NCI-H2227 treated with DMSO at 0.1 percent for 48 hours (cell line): ENCODE results near the gene ZNF263.
"Not testable (repeated sequence)": the region's sequence is repeated elsewhere in the genome, so short reads cannot be mapped to it uniquely, and the experiment has no call there.

Source experiments
- DNase-seq: peaks from one replicate; lab custom pipeline; 2025; lab: John Stamatoyannopoulos, UW

ZNF263 gene

DNA sequence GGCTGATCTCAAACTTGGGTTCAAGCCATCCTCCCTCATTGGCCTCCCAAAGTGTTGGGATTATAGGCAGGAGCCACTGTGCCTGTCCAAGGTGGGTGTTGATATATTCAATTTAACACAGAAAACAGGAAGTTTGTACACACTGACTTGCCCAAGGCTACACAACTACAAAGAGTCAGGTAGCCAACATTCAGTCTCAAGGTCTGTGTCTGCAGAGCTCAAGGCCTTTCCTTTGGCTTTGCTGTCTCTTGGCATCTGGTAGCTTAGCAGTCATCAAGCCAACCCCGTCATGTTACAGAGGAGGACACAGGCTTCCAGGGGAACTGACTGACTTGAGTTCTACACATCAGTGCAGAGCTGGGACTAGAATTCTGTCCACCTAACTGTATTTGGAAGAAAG is 15.0 kb upstream of the ZNF263 start:
- DNase-seq: no peak

DNA sequence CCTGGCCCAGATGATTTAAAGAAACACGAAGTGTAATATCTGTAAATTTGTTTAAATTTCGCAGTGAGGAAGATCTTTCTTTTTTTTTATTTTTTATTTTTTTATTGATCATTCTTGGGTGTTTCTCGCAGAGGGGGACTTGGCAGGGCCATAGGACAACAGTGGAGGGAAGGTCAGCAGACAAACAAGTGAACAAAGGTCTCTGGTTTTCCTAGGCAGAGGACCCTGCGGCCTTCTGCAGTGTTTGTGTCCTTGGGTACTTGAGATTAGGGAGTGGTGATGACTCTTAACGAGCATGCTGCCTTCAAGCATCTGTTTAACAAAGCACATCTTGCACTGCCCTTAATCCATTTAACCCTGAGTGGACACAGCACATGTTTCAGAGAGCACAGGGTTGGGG is 12.6 kb upstream of the ZNF263 start:
- DNase-seq: not testable (repeated sequence)

DNA sequence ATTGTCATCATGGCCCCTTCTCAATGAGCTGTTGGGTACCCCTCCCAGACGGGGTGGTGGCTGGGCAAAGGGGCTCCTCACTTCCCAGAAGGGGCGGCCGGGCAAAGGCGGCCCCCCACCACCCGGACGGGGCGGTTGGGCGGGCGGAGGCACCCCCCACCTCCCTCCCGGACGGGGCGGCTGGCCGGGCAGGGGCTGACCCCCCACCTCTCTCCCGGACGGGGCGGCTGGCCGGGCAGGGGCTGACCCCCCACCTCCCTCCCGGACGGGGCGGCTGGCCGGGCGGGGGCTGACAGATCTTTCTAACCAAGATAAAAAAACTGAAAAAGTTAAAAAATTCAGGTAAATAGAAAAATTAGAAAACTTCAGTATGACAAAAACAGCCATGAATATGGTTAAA is 12.0 kb upstream of the ZNF263 start:
- DNase-seq: not testable (repeated sequence)

DNA sequence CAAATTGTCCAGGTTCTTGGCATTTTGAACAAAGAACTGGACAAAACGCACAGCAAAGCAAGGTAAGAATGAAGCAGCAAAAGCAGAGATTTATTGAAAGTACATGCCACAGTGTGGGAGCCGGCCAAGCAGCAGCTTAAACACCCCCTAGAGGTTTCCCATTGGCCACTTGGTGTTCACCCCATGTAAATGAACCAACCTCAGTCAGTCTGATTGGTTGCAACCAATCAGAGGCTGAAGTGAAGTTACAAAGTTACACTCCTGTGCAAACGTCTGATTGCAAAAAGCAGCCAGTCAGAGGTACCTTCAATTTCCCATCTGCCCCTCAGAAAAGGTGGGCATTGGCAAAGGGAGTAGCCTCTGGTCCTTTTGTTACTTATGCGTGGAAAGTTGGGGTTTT is 8.8 kb upstream of the ZNF263 start:
- peak; percentile 67 for DNase-seq

DNA sequence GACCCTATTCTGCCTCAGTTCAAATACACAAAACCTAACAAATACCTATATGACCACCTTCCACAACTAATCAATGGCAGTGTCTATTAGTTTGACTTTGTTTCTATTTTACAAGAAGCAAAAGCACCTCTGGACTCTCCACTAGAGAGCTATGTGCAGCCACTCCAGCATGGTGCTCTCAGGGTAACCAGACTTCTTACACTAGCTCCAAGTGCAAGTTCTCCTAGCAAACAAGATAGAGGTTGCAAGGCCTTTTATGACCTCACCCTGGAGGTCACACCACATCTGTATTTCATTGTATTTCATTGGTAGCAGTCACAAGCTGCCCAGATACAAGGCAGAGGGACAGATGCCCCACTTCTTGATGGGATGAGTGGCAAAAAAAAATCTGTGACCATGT is 8.3 kb upstream of the ZNF263 start:
- no peak for DNase-seq

DNA sequence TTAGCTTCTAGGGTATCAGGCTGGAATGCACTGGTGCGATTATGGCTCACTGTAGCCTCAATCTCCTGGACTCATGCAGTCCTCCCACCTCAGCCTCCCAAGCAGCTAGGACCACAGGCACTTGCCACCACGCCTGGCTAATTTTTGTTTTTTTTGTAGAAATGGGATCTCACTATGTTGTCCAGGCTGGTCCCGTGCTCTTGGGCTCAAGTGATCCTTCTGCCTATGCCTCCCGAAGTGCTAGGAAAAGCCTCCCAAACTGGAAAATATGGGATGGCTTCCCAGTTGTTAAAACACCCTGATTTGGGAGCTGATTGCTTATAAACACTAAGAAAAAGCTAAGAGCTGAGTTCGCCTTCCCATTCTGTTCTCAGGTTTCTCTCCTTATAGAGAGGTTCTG is 6.6 kb upstream of the ZNF263 start:
- DNase-seq: no peak

DNA sequence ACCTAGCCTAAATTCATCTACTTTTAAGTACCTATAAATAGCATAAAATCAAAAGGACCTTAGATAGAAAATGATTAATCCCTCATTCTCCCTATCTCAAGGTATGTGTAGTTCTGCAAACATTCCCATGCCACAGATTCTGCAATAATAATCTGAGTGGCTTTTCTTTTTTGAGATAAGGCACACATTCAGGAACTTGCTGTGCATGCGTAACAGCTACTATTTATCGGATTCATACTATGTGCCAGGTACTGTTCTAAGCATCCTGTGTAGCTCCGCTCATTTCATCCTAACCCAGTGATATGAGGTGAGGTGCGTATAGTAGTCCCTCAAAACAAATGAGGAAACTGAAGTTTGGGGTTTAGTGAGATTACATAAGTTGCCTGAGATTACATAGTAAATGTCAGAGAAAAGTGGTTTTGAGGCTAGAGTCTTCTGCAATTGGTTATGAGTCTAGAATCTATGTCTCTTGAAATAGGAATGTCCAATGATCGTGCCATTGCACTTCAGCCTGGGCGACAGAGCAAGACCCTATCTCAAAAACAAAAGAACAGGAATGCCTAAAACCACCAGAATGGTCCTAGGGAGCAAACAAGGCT is 2.0 kb upstream of the ZNF263 start:
- DNase-seq: no peak

DNA sequence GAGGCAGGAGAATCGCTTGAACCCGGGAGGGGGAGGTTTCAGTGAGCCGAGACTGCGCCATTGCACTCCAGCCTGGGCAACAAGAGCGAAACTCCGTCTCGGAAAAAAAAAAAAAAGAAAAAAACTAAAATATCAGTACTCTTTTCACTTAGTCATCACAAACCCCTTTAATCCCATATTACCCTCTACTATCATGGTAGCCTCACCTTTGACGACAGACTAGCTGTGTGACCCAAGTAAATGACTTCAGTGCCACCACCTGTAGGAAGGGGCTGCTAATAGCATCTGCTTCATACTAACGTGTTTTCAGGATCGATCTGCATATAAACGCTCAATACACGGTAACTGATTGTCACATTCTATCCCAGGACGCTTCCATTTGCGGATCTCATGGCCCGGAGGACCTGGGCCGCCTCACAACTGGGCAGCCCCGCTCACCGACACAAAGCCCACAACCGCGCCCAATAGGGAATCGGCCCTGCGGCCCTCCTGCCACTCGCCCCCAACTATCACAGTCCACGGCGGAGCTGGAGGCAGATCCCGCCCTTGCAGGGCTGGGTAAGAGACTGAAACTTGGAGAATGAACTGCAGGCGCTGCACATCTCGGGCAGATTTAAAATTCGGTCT is 1.1 kb upstream of the ZNF263 start:
- peak; percentile 95 for DNase-seq

DNA sequence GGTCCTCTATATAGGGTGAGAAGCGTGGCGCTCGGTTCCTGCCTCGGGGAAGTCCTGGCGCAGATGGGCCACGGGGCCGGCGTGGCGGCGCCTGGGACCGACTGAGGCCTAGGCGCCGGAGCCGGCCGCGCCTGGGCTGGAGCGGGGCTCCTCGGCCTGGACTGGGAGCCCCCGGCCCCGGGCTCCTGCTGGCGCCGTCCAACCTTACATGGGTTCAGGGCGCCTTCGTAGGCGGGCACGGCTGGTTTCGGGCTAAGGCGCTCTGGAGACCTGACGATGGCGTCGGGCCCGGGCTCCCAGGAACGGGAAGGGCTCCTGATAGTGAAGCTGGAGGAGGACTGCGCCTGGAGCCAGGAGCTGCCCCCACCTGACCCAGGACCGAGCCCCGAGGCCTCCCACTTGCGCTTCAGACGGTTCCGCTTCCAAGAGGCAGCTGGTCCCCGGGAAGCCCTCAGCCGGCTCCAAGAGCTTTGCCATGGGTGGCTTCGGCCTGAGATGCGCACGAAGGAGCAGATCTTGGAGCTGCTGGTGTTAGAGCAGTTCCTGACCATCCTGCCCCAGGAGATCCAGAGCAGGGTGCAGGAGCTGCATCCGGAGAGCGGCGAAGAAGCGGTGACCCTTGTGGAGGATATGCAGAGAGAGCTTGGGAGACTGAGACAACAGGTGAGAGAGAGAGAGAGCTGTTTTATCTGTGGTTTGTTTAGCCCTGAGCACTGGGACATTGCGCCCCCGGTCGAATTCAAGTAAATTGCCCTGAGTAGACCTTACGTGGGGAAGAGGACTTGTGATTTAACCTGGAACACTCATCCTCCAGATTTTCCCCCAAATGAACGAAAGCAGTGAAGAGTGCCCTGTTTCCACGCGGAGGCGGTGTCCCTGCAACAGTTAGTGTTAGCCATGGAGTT is 504 bp downstream of the ZNF263 start:
- DNase-seq: no peak

DNA sequence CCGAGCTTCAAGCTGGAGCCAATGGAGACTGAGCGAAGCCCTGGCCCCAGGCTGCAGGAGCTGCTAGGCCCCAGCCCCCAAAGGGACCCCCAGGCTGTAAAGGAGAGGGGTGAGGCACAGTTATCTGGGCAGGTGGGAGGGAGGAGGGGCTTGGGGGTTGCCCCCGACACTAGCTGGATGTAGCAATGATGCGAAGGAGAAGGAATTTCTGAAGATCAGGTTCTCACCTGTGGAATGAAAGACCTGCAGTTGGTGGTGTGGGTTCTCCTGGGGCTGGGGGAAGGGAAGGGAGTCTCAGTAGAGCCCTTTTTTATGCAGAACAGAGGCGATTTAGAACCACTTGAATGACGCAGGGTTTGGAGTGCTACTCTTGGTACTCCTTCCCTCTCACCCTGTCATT is 1.8 kb downstream of the ZNF263 start:
- no peak for DNase-seq

DNA sequence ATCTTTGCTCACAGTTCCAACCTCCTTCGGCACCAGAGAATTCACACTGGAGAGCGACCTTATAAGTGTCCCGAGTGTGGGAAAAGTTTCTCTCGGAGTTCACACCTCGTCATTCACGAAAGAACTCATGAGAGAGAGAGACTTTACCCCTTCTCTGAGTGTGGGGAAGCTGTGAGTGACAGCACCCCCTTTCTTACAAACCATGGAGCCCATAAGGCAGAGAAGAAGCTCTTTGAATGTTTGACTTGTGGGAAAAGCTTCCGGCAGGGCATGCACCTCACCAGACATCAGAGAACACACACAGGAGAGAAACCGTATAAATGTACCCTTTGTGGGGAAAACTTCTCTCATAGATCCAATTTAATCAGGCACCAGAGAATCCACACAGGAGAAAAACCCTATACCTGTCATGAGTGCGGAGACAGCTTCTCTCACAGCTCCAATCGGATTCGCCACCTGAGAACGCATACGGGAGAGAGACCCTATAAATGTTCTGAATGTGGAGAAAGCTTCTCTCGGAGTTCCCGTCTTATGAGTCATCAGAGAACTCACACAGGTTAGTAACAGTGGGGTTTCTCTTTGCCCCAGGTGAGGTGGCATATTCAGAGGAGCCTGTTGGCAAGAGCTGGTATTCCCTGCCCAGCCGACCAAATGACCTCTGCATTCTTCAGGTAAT is 6.8 kb downstream of the ZNF263 start:
- no peak for DNase-seq

DNA sequence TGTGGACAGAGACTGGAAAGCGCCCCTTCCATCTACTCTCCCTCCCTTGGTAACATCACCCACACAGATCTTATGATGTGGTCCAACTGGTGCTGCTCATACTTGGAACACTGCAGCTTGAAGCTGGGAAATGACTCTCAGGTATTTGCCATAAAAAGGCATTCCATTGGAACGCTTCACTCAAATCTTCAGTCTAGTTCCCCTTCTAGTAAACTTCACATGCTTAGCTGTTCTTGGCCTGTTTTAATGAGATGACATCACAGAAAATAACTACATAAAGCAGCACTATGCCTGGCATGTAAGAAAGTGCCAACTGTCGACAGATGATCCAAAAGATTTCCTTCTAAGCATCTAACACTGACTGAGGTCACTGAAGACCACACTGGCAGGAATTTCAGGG is 9.3 kb downstream of the ZNF263 start:
- no peak for DNase-seq

DNA sequence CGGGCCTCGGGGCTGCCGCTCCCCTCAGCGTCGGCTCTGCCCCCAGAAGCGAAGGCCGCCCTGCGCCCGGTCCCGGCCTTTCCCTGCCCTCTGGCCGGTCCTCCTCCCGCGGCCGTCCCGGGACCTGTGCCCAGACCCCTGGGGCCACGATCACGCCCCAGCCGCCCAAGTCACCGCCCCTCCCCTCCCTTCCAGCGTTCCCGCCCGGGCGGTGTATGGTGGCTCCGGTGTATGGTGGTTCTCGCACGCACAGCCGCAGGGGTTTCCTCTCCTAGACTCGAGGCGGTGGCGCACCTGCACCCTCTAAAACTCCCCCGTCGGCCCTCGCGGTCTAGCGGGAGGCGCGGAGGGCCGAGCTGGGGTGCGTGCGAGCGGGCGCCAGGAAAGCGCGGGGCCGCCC is 11.9 kb downstream of the ZNF263 start:
- no peak for DNase-seq

DNA sequence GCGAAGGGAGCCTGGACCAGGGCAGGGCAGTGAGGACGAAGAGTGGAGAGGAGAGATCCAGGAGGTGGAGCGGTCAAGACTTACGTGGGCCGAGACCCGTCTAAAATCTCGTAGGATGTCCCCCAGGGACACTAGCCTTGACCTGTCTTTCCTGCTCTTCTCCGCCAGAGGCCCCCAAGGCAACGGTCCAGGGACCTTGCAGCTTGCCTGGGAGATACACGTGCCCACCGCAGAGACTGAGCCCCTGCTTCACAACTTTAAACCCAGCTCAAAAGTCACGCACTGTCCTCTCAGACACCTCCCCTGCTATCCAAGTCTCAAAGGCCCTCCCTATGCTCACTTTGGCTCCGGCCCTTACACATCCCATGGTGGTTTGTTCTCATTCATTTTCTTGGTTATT is 12.5 kb downstream of the ZNF263 start:
- DNase-seq: no peak

DNA sequence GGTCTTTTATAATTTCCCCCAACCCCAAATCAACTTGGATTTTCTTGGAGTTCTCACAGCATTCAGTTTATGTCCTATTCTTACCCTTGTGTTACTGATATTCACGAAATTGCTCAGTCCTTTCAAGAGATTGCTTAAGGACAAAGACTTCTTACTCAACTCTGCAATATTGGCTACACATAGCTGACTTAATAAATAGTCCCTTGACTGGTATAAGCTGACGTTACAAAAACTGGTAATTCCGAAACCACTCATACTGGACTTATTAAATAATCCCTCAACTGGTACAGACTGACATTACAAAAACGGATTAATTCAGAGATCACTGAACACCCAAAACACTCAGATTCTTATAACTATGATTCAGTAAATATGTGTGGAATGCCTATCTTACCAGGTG is 21.1 kb downstream of the ZNF263 start:
- DNase-seq: no peak

DNA sequence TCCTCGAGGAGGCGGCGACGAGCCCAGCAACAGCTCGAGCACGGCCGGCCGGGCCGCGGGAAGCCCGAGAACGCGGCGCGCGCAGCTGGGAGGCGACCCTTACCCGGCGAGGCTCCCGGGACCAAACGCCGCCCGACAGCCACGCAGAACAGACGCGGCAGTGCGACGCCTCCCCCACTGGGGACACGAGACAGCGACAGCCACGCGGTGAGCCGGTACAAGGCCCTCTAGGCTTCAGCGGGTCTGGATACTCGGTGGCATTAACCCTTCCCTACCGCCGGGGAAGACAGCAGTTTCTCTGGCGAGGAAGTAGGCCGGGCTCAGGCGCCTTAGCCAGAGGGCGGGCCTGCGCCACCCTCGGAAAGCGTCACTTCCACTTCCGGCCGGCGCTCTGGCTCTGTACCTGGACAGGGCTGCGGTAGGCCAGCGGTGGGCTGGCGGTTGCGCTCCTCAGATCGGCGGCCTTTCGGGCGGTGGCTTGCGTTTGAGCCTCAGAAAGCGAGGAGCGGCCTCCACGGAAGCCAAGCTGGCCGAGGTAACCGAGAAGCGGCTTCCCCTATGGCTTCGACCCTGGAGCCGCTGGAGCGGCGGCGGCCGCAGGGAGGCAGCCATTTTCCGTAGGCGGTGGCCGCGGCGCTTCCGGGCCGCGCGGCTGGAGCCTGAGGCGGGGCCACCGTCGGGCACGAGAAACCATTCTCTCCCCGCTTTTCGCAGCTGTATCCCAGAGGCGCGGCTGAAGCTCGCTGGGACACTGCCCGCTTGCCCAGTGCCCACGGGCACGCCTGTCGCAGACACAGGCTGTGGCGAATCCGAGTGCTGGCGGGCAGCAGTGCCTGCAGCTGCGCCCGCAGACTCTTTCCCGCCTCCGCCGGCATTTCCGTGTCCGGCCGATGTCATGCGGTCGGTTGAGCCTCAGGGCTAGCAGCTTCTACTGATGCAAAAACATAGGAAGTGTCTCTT is 22.1 kb downstream of the ZNF263 start, which contains the start of the genes TIGD7 and ZNF75A:
TSS of gene TIGD7 (minus strand) at position 322 of the 960 bp plus-strand sequence. CDS start 4,816 bp downstream, outside the sequence.
TSS of gene ZNF75A (plus strand) at position 389 of the 960 bp plus-strand sequence. CDS start 2,932 bp downstream, outside the sequence.
- peak; percentile 89 for DNase-seq

DNA sequence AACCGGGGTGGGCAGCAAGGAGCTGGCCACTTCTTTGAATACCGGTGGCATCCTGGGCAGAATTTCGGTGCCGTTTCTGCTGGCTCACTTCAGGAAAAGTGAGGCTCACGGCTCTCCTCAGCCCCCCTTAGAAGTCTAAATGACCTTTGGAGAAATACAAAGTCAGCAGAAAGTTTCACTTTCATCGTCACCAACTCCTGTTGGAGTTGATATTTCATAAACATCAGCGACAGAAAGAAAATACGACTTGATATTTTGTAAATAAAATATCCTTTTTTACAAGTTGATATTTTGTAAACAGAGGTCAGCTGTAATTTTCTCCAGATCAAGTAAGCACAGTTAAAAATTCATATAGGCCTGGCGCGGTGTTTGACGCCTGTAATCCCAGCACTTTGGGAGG is 22.8 kb downstream of the ZNF263 start:
- no peak for DNase-seq

DNA sequence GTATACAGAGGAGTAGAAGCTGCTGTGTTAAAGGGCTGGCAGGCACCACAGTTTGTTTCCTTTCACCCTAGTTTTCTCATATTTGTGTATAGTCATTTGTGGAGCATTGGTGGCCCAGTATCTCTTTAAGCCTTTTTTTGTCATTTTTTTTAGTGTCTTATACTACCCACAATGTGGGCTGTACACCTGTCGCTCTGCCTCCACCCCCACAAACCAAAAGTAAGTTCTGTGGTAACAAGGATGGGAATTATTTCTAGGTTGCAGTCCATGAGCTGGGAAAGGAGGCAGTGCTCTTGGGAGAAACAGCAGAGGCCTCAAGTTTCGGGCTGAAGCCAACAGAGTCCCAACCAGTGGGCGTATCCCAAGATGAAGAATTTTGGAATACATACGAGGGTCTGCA is 28.2 kb downstream of the ZNF263 start:
- DNase-seq: no peak

DNA sequence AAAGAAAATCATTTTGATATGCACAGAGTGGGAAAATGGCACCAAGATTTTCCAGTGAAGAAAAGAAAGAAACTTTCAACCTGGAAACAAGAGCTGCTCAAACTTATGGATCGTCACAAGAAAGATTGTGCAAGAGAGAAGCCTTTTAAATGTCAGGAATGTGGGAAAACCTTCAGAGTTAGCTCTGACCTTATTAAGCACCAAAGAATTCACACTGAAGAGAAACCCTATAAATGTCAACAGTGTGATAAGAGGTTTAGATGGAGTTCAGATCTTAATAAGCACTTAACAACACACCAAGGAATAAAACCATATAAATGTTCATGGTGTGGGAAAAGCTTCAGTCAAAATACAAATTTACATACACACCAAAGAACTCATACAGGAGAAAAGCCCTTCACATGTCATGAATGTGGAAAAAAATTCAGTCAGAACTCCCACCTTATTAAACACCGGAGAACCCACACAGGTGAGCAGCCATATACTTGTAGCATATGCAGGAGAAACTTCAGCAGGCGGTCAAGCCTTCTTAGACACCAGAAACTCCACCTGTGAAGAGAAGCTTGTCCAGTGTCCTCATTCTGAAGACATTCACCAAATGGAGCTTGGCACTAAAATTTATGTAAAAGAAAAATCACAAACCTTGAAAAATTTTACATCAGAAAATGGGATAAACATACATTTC is 34.2 kb downstream of the ZNF263 start:
- peak; percentile 3 for DNase-seq

DNA sequence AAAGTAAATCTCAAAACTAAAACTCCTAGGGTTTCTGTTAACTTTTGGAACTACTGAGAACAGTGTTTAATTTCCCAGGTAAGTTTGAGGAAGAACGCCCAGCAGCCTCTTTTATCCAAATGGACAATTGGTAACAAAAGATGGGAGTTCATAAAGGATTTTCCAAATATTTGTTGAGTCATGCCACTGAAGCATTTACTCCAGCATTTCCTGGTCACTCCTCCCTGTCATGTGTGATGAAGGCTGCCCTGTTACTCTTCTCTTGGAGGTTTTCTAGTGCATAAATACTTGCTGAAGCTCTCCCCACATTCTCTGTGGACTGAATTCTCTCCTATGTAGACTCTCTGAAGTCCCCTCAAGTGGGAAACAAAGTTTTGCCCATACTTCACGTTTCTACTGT is 38.5 kb downstream of the ZNF263 start:
- DNase-seq: no peak

DNA sequence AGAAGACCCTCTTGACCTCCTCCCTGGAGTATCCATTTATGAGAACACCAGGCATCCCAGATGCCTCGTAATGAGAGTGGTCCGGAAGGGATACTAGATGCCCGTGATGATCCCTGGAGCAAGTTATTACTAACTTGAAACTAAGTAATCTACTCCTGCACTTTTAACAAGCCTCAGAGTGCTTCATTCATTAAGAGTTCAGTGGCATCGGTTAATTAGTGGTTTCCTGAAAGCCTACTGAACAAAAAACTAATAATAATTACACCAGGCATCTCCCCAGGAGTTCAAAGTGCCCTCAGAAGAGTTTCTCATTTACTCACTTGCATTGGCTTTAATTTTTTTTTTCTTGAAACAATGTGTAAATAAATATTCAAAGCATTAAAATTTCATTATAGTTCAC is 44.2 kb downstream of the ZNF263 start:
- no peak for DNase-seq
